Stimulated activated CD8-positive, alpha-beta memory T cell treated with anti-CD3 and anti-CD28 coated beads, Interleukin-12 subunit alpha, Interleukin-12 subunit beta, amount 100 ng/mL, for 4 hours (primary cell): ENCODE data around the gene PDE6C.

Experiments
- DNase-seq: peaks from one replicate; pipeline ENCODE4 v3.0.0-alpha.2; 2020; ENCODE audit warnings: low read depth

The PDE6C gene

GRCh38 chr10:93612311-93612710, at the start of gene PDE6C:
TSS of gene PDE6C (plus strand) at chr10:93612537. CDS start at chr10:93612726, 189 bp downstream.
- DNase-seq, result no peak

GRCh38 chr10:93565446-93565845, 46.9 kb upstream of the PDE6C start:
- no peak for DNase-seq

GRCh38 chr10:93566435-93567276, 45.7 kb upstream of the PDE6C start, which contains the start of gene FFAR4:
TSS of gene FFAR4 (plus strand) at chr10:93566665. CDS start at chr10:93566721, 56 bp downstream.
- no peak for DNase-seq

DNA sequence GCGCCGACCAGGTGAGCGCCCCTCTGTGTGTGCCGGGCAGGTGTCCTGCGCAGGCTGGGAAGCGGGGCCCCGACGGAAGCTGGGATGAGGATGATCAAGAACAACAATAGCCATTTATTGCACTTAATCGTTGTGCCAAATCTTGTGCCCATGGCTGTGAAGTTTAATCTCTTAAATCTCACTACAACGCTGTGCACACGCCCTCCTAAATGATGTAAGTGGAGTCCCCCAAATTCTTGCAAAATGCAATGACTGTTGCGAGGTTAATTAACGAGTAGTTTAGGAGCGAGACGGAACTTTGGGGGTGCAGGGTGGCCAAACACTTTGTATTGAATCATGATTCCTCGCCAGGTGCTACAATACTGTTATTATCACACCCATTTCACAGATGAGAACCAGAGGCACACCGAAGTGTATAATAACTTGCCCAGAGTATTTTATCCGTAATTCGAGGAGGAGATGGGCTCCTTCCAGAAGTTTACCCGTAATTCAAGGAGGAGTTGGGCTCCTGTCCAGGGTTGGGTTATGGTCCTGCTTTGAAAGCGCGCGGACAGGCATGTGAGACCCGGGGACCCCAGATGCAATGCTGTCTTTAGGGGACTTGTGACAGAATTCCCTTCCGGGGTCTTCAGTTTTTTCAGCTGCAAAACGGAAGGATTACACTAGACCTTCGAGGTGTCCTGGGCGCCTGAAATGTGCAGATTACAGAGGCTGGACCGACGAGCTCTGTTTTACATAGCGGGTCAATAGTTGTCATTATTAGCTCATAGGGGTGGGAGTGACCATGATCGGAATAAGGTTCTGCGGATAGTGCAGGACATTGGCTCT, 44.8 kb upstream of the PDE6C start:
- no peak for DNase-seq

- no peak for DNase-seq
Measured at GRCh38 chr10:93568105-93568390, 44.3 kb upstream of the PDE6C start.

- no peak for DNase-seq
Measured at GRCh38 chr10:93570383-93570782, 42.0 kb upstream of the PDE6C start.

DNA sequence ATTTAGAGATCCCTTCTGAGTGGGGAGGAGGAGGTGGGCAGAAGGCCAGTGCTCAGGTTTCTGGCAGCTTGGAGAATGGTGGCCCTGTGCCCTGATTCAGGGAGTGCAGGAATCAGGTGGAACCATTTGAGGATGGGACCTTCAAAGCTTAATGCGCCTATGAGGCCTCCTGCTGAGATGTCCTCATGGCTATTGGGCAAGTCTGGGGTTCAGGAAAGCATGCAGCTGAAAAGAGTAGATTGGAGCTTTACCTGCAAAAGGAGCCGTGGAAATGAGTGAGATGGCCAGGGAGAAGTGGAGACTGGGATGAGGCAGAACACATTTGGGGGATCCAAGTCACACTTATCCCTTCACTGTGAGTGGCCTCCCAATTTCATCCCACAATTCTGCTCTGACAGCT, 39.7 kb upstream of the PDE6C start:
- DNase-seq, result no peak

DNA sequence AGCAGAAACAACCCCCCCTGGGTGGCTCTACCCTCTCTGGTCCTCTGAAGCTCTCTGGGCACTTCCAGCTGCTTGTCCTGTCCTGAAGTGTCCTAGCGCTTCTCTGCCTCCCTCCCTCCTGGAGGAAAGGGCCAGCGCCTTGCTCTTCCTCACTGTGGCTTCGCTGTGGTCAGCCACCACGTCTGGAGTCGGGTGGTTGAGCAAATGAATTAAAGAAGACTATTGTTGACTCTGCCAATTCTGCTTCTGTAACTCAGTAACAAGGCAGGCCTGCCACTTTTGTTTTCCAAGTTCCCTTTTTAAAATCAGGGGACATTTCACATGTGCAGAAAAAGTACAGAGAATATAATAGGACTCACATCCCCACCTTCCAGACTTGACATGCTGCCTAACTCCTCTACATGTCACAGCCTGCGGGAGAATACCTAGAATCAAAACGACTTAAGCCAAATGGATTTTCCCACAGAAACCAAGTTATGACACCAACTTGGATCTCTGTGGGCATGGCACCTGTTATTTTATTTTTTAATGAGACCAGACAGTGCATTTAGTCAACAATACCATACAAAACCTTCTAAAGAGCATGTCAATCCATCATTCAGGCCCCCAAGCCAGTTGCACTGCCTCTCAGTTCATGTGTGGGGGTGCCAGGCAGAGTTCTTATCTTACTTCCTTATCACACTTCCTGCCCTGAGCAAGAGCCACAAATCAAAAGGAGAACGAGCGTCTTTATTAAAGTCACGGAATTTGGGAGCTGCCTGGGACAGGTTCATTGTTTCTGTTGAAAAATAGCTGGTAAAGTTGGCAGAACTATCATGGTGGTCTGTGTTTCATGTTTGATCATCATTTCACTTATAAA, 39.1 kb upstream of the PDE6C start:
- DNase-seq, result no peak

GRCh38 chr10:93573924-93574323, 38.4 kb upstream of the PDE6C start:
- DNase-seq, result no peak

GRCh38 chr10:93576888-93577287, 35.4 kb upstream of the PDE6C start:
- DNase-seq, result no peak

- DNase-seq, result no peak
Measured at GRCh38 chr10:93577565-93577964, 34.8 kb upstream of the PDE6C start.

GRCh38 chr10:93579089-93579488, 33.2 kb upstream of the PDE6C start:
- DNase-seq, result no peak

- DNase-seq, result no peak
Measured at GRCh38 chr10:93579985-93580711, 32.2 kb upstream of the PDE6C start.

GRCh38 chr10:93580828-93581227, 31.5 kb upstream of the PDE6C start:
- DNase-seq, result no peak

DNA sequence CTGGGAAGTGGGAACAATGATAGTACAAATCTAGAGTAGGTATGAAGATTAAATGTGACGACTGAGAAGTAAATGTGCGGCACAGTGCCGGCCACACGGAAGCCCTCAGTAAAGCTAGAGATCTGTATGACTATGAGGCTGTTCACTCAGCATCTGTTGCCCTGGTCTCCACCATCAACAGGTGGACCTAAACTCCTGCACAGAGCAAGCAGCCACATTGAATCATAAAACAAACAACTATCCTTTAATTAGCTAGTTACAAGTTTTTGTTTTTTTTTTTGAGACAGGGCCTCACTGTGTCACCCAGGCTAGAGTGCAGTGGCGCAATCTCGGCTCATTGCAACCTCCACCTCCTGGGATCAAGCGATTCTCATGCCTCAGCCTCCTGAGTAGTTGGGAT, 27.9 kb upstream of the PDE6C start:
- no peak for DNase-seq

DNA sequence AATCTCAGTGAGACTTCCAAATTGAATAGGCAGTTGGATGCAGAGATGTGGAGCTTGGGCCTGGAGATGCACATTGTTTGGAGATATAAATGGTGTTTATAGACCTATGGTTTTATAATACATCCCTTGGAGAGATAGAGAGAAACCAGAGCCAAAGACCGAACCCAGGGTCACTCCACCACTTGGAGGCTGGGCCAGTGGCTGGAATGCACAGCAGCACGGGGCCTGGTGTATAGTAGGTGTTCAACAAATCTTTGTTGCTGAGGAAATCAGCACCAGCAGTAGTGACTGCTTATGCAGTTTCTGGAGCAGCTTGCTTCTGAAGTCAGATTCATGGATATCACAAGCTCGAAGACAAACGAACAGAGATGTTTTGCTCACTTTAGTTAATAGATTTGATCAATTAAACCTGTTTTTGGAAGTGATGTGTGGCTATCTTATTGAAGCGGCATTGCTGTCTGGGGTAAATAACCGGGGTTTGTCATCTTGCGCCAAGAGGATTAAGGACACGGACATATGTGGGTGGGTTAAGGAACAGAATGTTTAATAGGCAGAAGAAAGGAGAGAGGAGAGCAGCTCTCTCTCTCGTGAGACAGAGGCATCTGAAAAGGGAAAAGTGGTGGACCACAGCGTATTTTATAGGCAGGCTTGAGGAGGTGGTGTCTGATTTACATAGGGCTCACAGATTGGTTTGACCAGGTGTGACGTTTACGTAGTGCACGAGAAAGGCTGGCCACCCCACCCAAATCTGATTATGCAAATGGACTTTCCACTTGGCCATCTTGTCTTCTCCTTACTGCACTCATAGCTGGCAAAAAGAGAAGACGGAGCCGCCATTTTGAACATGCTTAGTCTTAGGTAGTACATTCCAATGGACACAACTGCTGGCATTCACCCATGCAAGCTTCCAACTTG, 22.4 kb upstream of the PDE6C start:
- DNase-seq, result no peak

- no peak for DNase-seq
Measured at GRCh38 chr10:93590638-93591037, 21.7 kb upstream of the PDE6C start.

GRCh38 chr10:93591065-93591808, 21.1 kb upstream of the PDE6C start:
- no peak for DNase-seq

DNA sequence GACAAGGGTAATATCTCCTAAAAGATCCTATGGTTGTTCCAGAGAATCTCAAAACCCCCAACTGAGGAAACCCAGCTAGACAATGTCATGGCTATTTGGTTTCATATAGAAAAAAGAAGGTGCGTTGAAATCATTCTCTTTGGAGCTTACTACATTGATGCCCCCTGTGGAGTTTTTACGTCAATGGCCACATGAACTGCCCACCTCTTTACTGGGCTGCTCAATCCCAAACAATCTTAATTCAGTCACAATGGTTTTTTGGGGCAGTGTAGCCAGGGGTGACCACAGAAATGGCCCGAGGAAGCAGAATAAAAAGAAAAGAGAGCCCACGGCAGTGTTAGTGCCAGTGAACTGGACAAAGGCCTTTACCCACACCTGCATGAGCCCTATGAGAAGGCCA, 19.1 kb upstream of the PDE6C start:
- no peak for DNase-seq

GRCh38 chr10:93593749-93594148, 18.6 kb upstream of the PDE6C start:
- DNase-seq, result no peak
